ENCODE data around the gene SOX6.
A peak's percentile ranks its signal among the peaks of the same experiment; 100 is the strongest.

Gene SOX6

DNA sequence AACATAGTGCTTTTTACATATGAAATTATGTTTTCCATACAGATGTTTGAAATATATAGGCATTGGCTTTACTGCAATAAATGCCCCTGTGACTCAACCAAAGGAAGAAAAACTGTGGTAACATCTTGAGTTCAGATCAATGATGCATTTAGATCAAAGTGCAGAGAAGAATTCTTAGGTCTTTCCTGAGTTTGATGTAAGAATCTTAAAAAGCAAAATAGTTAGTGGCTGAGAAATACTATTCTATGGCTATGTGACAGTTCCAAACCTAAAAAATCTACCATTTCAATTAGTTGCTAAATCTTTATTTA is 93.7 kb downstream of the SOX6 start:
- DNase-seq (ENCODE audit: extremely low read depth, low read depth): no peak
- TF ChIP-seq, protein P1, sequence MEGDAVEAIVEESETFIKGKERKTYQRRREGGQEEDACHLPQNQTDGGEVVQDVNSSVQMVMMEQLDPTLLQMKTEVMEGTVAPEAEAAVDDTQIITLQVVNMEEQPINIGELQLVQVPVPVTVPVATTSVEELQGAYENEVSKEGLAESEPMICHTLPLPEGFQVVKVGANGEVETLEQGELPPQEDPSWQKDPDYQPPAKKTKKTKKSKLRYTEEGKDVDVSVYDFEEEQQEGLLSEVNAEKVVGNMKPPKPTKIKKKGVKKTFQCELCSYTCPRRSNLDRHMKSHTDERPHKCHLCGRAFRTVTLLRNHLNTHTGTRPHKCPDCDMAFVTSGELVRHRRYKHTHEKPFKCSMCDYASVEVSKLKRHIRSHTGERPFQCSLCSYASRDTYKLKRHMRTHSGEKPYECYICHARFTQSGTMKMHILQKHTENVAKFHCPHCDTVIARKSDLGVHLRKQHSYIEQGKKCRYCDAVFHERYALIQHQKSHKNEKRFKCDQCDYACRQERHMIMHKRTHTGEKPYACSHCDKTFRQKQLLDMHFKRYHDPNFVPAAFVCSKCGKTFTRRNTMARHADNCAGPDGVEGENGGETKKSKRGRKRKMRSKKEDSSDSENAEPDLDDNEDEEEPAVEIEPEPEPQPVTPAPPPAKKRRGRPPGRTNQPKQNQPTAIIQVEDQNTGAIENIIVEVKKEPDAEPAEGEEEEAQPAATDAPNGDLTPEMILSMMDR (IDR thresholded peaks at IDR 0.05; ENCODE audit: low read depth, low read length, missing control alignments): no peak
- H3K4me3 ChIP-seq (replicated peaks; ENCODE audit: low read depth, low read length): no peak overlapping the region

DNA sequence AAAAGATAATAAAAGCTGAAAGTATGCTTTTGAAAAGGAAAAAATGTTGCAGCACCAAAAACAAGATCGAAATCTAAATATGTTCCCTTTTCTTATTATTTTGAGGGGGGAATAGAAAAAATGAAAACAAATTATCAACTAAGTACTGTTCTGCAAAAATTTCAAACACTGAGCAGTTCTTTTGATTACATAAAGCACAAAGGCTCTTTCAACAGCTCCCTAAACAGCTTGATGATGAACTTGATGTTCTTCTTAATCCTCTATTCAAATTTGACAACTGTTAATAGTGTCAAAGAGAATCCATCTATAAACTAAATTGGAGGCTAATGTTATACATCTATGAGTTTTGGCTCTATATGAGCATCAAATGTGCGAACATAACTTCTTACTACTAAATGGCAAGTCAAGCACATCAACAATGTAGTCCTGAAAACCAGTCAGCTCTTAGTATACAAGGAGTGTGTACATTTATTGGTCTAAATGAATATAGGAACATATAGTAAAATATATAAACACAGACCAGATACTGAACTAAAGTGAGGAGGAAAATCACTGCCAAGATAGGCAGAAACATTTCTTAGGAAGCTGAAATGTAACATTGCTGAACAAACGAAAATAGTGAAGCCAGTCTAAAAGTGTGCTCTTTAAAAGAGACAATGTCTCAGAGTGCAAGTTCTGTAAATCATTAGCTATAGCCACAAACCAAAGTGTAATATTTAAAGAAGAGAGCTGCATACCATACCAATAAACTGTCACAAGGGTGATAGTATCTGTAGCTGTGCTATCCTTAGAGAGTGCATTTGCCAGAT is 94.3 kb downstream of the SOX6 start:
- no peak for DNase-seq (ENCODE audit: extremely low read depth, low read depth)
- TF ChIP-seq, protein P1 (IDR thresholded peaks at IDR 0.05; ENCODE audit: low read depth, low read length, missing control alignments): no peak
- no peak overlapping the region for H3K4me3 ChIP-seq (replicated peaks; ENCODE audit: low read depth, low read length)

DNA sequence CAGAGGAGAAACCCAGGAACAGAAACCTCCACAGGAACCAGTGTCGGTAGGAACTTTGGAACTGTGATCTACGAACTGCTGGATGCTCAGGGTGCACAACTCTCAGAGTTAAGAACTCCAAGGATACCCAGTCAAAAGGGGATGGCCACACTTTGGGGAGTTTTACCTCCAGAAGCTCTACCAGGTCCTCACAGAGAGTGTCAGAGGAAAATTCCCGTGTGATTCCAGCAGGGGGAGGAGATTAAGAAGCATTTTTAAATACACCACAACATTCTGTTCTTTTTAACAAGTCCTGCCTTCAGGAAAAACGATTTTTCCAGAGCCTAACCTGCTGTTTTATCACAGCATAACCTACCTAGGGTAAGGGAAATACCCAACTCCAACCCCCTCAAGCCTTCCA is 104.0 kb downstream of the SOX6 start:
- no peak overlapping the region for H3K4me3 ChIP-seq (replicated peaks; ENCODE audit: low read depth, low read length)
- DNase-seq (ENCODE audit: extremely low read depth, low read depth): no peak
- TF ChIP-seq, protein P1 (IDR thresholded peaks at IDR 0.05; ENCODE audit: low read depth, low read length, missing control alignments): peak; percentile 32

DNA sequence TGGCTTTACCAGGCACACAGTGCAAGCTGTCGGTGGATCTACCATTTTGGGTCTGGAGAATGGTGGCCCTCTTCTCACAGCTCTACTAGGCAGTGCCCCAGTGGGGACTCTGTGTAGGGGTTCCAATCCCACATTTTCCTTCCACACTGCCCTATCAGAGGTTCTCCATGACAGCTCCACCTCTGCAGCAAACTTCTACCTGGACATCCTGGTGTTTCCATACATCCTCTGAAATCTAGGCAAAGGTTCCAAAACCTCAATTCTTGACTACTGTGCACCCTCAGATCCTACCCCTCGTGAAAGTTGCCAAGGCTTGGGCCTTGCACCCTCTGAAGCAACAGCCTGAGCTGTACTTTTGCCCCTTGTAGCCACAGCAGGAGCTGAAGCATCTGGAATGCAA is 108.1 kb downstream of the SOX6 start:
- TF ChIP-seq, protein P1 (IDR thresholded peaks at IDR 0.05; ENCODE audit: low read depth, low read length, missing control alignments): no peak
- H3K4me3 ChIP-seq (replicated peaks; ENCODE audit: low read depth, low read length): no peak overlapping the region
- no peak for DNase-seq (ENCODE audit: extremely low read depth, low read depth)

DNA sequence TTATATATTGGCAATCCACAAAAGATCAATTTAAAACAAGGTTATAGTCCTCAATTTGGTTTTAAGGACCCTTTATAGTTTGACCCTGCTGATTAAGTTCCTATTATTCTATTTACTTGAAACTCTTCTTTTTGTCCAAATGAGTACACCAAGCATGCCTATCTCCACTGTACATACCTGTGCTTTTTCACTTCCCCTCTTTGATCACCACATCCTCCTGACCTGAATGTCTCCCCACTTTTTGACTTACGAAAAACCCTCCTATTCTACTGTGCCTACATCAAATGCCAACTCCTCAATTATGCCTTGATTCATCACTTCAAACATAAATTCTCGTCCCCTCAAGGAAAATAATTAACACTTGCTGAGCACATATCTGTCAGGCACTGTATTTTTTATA is 113.5 kb downstream of the SOX6 start:
- TF ChIP-seq, protein P1 (IDR thresholded peaks at IDR 0.05; ENCODE audit: low read depth, low read length, missing control alignments): no peak

DNA sequence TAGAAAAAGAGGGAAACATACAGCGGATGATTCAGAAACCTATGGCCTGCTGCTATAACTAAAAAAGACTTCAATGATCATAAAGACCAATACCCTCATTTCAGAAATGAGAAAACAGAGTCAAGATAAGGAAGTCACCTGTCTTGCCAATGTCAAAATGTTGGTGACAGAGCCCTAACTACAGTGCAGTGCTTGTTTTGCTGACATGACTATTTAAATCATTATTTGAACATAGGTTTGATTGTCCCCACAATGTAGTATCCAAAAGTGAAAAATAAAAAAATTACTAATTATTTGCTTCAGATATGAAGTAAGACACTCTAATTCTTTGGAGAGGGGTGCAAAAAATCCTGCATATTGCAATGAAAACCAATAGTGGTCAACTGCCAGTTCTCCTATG is 115.7 kb downstream of the SOX6 start:
- no peak for DNase-seq (ENCODE audit: extremely low read depth, low read depth)
- TF ChIP-seq, protein P1 (IDR thresholded peaks at IDR 0.05; ENCODE audit: low read depth, low read length, missing control alignments): no peak
- H3K4me3 ChIP-seq (replicated peaks; ENCODE audit: low read depth, low read length): no peak overlapping the region

More for the DNA sequence above, 113.5 kb downstream of the SOX6 start:
- no peak overlapping the region for H3K4me3 ChIP-seq (replicated peaks; ENCODE audit: low read depth, low read length)
- DNase-seq (ENCODE audit: extremely low read depth, low read depth): no peak

Data from HFF-Myc (cell line).